ENCODE results near the gene CNTNAP2. TPM values are rescaled to one million over a fixed set of nuclear protein-coding genes. Genes with fewer than 3 reads are reported as not detected.

CNTNAP2 gene
- total RNA-seq, 2 donors from 2014 or later: 171 to 228 TPM

DNA sequence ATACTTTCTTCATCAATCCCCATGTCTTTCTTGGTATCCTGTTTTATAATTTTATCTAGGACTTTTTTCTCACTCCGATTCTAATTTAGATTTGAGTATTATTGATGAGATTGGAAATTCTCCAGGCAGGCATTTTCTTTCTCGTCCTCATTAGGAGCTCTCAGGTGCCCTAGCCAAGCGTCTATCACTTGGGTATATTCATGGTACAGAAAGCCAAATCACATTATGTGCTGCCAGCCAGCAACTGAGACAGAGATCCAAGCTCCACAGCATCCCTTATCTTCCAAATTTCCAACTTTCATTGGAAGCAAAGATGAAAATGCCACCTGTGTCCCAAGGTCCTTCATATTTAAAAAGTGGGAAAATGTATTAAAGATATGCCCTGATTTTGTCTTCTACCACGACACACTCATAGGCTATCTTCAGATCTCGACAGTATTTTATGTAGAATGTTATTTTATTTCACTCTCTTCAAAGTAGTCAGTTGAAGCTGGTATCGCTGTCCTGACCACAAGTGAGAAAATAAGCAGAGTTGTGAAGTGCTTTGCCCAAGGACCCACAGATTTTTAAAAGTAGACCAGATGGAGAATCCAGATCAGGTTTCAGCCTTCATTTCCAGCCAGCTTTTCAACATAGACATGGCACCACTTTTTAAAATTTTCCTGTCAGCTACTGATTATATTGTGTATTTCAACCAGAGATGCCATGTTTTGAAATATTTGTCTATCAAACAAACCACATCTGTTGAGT is 773.4 kb downstream of the CNTNAP2 start:
- 29 to 82% methylated on average over 1 to 6 of the region's 6 CpGs for WGBS, 2 experiments (ENCODE audit: insufficient coverage in 1 of 2, insufficient read length in 1 of 2)
- Histone ChIP-seq H3K4me1 (ENCODE audit: control insufficient read depth, insufficient read depth, low read length) (no peaks in the 10 kb centered on the region), H3K9ac (ENCODE audit: extremely low read depth, low read length, poor library complexity, severe bottlenecking) (no peak overlapping the region), H3K4me3 (ENCODE audit: low read length) (no peak overlapping the region), H3K9me3 (ENCODE audit: control insufficient read depth, low read length) (no peaks in the 10 kb centered on the region), H3K36me3 (ENCODE audit: control insufficient read depth, insufficient read depth, low read length) (no peaks in the 10 kb centered on the region), H3K27ac (ENCODE audit: low read depth, low read length) (no peak overlapping the region), H3K27me3 (ENCODE audit: control insufficient read depth, insufficient read depth, low read length, poor library complexity, severe bottlenecking) (no peaks in the 10 kb centered on the region)
- no peak overlapping the region for H3K4me3 Mint-ChIP-seq
- DNase-seq: no peak
- no peak overlapping the region for H3K27ac Mint-ChIP-seq
- H3K4me1 Mint-ChIP-seq: no peaks in the 10 kb centered on the region
- TF ChIP-seq, protein P1, sequence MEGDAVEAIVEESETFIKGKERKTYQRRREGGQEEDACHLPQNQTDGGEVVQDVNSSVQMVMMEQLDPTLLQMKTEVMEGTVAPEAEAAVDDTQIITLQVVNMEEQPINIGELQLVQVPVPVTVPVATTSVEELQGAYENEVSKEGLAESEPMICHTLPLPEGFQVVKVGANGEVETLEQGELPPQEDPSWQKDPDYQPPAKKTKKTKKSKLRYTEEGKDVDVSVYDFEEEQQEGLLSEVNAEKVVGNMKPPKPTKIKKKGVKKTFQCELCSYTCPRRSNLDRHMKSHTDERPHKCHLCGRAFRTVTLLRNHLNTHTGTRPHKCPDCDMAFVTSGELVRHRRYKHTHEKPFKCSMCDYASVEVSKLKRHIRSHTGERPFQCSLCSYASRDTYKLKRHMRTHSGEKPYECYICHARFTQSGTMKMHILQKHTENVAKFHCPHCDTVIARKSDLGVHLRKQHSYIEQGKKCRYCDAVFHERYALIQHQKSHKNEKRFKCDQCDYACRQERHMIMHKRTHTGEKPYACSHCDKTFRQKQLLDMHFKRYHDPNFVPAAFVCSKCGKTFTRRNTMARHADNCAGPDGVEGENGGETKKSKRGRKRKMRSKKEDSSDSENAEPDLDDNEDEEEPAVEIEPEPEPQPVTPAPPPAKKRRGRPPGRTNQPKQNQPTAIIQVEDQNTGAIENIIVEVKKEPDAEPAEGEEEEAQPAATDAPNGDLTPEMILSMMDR (conservative IDR thresholded peaks at IDR 0.05): no peak
- H3K36me3 Mint-ChIP-seq (ENCODE audit: low read depth): no peaks in the 10 kb centered on the region
- no peaks in the 10 kb centered on the region for H3K9me3 Mint-ChIP-seq
- no peaks in the 10 kb centered on the region for H3K27me3 Mint-ChIP-seq (ENCODE audit: insufficient read depth)

DNA sequence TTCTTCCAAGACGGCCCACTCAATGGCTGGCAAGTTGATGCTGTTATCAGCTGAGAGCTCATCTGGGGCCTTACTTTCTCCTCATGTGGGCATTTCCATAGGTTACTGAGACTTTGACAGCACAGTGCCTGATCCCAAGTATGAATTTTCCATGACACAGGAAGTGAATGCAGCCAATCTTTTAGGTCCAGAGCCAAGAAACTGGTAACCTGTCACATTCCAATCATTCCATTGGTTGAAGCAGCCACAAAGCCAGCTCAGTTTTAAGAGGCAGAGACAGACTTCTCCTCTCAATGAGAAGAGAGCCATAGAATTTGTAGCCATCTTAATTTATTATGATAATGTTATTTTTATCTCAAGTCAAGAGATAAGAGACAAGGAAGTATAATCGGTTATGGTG is 775.5 kb downstream of the CNTNAP2 start:
- H3K9me3 Mint-ChIP-seq: no peaks in the 10 kb centered on the region
- TF ChIP-seq, protein P1 (conservative IDR thresholded peaks at IDR 0.05): no peak
- Histone ChIP-seq H3K4me1 (ENCODE audit: control insufficient read depth, insufficient read depth, low read length) (no peaks in the 10 kb centered on the region), H3K9ac (ENCODE audit: extremely low read depth, low read length, poor library complexity, severe bottlenecking) (no peak overlapping the region), H3K4me3 (ENCODE audit: low read length) (no peak overlapping the region), H3K9me3 (ENCODE audit: control insufficient read depth, low read length) (no peaks in the 10 kb centered on the region), H3K27me3 (ENCODE audit: control insufficient read depth, insufficient read depth, low read length, poor library complexity, severe bottlenecking) (no peaks in the 10 kb centered on the region), H3K27ac (ENCODE audit: low read depth, low read length) (no peak overlapping the region), H3K36me3 (ENCODE audit: control insufficient read depth, insufficient read depth, low read length) (no peaks in the 10 kb centered on the region)
- no peaks in the 10 kb centered on the region for H3K36me3 Mint-ChIP-seq (ENCODE audit: low read depth)
- H3K27me3 Mint-ChIP-seq (ENCODE audit: insufficient read depth): no peaks in the 10 kb centered on the region
- H3K27ac Mint-ChIP-seq: no peak overlapping the region
- H3K4me1 Mint-ChIP-seq: no peaks in the 10 kb centered on the region
- H3K4me3 Mint-ChIP-seq: no peak overlapping the region
- DNase-seq: peak; percentile 51
- WGBS, 2 experiments (ENCODE audit: insufficient coverage in 1 of 2, insufficient read length in 1 of 2): 92 to 100% methylated on average over 1 to 2 of the region's 2 CpGs

DNA sequence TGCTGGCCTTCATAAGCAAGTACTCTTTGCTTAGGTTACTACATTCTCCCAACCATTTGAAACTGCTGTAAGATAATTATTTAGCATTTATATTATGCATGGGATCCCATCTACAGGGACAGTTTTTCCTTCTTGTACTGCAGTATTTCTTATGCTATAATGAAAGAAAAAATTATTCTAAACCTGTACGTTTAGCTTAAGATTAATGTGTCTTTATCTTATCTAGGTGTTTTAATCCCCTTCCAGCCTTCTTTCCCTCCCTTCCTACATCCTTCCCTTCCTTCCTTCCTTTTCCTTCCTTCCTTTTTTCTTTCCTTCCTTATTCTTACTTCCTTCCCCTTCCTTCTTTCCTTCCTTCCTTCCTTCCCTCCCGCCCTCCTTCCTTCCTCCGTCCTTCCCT is 778.3 kb downstream of the CNTNAP2 start:
- H3K9ac ChIP-seq (ENCODE audit: extremely low read depth, low read length, poor library complexity, severe bottlenecking): no peak overlapping the region
- H3K4me3 ChIP-seq (ENCODE audit: low read length): no peak overlapping the region
- no peaks in the 10 kb centered on the region for H3K27me3 Mint-ChIP-seq (ENCODE audit: insufficient read depth)
- no peaks in the 10 kb centered on the region for H3K36me3 Mint-ChIP-seq (ENCODE audit: low read depth)
- no peaks in the 10 kb centered on the region for H3K36me3 ChIP-seq (ENCODE audit: control insufficient read depth, insufficient read depth, low read length)
- TF ChIP-seq, protein P1 (conservative IDR thresholded peaks at IDR 0.05): no peak
- no peaks in the 10 kb centered on the region for H3K9me3 ChIP-seq (ENCODE audit: control insufficient read depth, low read length)
- H3K27ac ChIP-seq (ENCODE audit: low read depth, low read length): no peak overlapping the region
- H3K4me3 Mint-ChIP-seq: no peak overlapping the region
- H3K9me3 Mint-ChIP-seq: no peaks in the 10 kb centered on the region
- 67 to 93% methylated on average over 1 to 3 of the region's 3 CpGs for WGBS, 2 experiments (ENCODE audit: insufficient coverage in 1 of 2, insufficient read length in 1 of 2)
- peaks cover 3% of the 10 kb centered on the region for H3K4me1 ChIP-seq (ENCODE audit: control insufficient read depth, insufficient read depth, low read length)
- no peaks in the 10 kb centered on the region for H3K4me1 Mint-ChIP-seq
- H3K27me3 ChIP-seq (ENCODE audit: control insufficient read depth, insufficient read depth, low read length, poor library complexity, severe bottlenecking): no peaks in the 10 kb centered on the region
- no peak for DNase-seq
- no peak overlapping the region for H3K27ac Mint-ChIP-seq
